Gastrocnemius medialis (tissue), 4 donors: ENCODE results near the gene WDR81. TPM values are rescaled to one million over a fixed set of nuclear protein-coding genes. Genes with fewer than 3 reads are reported as not detected.

ENCODE experiments used
- ATAC-seq, 2 donors: fragments of 150-250 bp; one replicate each; pipeline ENCODE4 v1.9.1; 2016
- DNase-seq, 2 donors: peaks; one replicate each; pipeline ENCODE4 v3.0.0-alpha.2; 2019
- H3K27ac ChIP-seq, 4 donors: fragments of 200-600 bp; sonication (generic); 1 replicate in 1 of 4; 2 replicates in 3 of 4; pipeline ENCODE4 v1.5.1; 2016 to 2018; ENCODE audit warnings: mild to moderate bottlenecking in 2 of 4, moderate library complexity in 1 of 4
- H3K27me3 ChIP-seq, 3 donors: fragments of 200-600 bp; sonication (generic) in 2 of 3; 1 replicate in 1 of 3; 2 replicates in 2 of 3; pipeline versions ENCODE4 v1.5.1 to v1.6.0; 2016 to 2019; ENCODE audit warnings: mild to moderate bottlenecking in 1 of 3, moderate library complexity in 1 of 3
- H3K36me3 ChIP-seq, 2 donors: fragments of 200-600 bp; sonication (generic) in 1 of 2; one replicate each; pipeline ENCODE4 v1.5.1; 2017 to 2018
- H3K4me1 ChIP-seq, 2 donors: fragments of 200-600 bp; sonication (generic) in 1 of 2; one replicate each; pipeline ENCODE4 v1.5.1; 2016 to 2017; ENCODE audit warnings: mild to moderate bottlenecking in 2 of 2
- H3K4me3 ChIP-seq, 4 donors: fragments of 200-600 bp; sonication (generic) in 3 of 4; 1 replicate in 1 of 4; 2 replicates in 3 of 4; pipeline ENCODE4 v1.5.1; 2016 to 2019; ENCODE audit warnings: mild to moderate bottlenecking in 2 of 4
- H3K9me3 ChIP-seq, 3 donors: fragments of 200-600 bp; sonication (generic) in 2 of 3; 1 replicate in 1 of 3; 2 replicates in 2 of 3; pipeline ENCODE4 v1.5.1; 2016 to 2019
- POLR2A ChIP-seq, 2 donors: fragments of 450-650 bp; IDR thresholded peaks; one replicate each; pipeline ENCODE4 v1.6.1; 2017; ENCODE audit warnings: antibody characterized with exemption in 2 of 2, mild to moderate bottlenecking in 2 of 2, moderate library complexity in 2 of 2
- in situ Hi-C, 4 donors: fragments of 200-750 bp; cut with MboI; loops; one replicate each; pipeline versions ENCODE4 v1.15.0 to v1.8.0; 2017; ENCODE audit warnings: low sequenced_read_pairs in 4 of 4
- intact Hi-C: fragments of 100-400 bp; cut with DNase I; formaldehyde crosslinking; loops from one replicate; pipeline ENCODE4 v1.15.1; 2023; ENCODE audit warnings: low total_unique reads
- total RNA-seq, 4 donors: library from RNA; depleted of rRNA; stranded (reverse); fragments of >200 nt; gene quantifications; one replicate each; pipeline versions ENCODE4 v1.1.0 to v1.2.3, GENCODE V29; 2016
- TF ChIP-seq, protein P1 (sequence below), 5 experiments: fragments of 450-650 bp in 3 of 5; fragments of 200-600 bp in 2 of 5; sonication (generic) in 2 of 5; IDR thresholded peaks in 4 of 5; conservative IDR thresholded peaks in 1 of 5; 1 replicate in 4 of 5; 2 replicates in 1 of 5; pipeline ENCODE4 v1.5.1; 2016 to 2019; ENCODE audit warnings: antibody characterized with exemption in 5 of 5, mild to moderate bottlenecking in 3 of 5, moderate library complexity in 3 of 5

The WDR81 gene
- total RNA-seq, 4 donors from 2014 or later: 22.3 to 61.1 (median 42.7) TPM

DNA sequence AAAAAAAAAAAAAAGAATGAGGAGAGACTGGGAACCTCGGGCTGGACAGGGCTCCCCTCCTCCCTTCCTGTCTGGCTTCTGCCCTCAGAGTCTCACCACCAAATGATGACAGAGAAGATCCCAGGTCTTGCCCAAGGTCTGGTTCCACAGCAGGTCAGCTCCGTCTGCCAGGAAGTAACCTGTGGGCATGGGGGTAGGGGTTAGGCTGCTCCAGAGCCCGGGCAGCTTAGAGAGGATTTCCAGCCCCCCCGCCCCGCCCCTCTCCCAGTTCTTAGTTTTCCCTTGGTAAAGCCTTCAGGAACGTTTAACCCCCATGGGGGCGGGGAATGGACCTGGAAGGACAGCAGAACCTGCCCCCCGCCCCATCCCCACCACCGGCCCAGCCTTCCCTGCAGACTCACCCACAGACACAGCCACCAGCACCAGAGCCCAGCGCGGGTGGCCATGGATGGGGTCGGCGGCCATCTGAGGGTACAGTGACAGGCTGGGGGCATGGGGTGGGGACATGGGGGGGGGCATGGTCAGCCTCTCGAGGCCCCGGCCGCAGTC, 15.0 kb upstream of the WDR81 start:
- peaks cover 0 to 29% of the 10 kb centered on the region in 2 donors for H3K36me3 ChIP-seq
- DNase-seq (peak in 1 of 2 donors; percentile 60), ATAC-seq (peak in 1 of 2 donors; percentile 48)
- peaks cover 27 to 47% of the 10 kb centered on the region in 2 donors for H3K4me1 ChIP-seq
- intact Hi-C loops (no loop called here), in situ Hi-C loops (no loop called here)
- H3K4me3 ChIP-seq: peak overlapping the region; percentile 57 to 86 (median 64)
- no peaks in the 10 kb centered on the region for H3K9me3 ChIP-seq
- H3K27ac ChIP-seq: peak overlapping the region; percentile 85 to 100 (median 100)
- no peaks in the 10 kb centered on the region for H3K27me3 ChIP-seq
- TF ChIP-seq, protein P1, sequence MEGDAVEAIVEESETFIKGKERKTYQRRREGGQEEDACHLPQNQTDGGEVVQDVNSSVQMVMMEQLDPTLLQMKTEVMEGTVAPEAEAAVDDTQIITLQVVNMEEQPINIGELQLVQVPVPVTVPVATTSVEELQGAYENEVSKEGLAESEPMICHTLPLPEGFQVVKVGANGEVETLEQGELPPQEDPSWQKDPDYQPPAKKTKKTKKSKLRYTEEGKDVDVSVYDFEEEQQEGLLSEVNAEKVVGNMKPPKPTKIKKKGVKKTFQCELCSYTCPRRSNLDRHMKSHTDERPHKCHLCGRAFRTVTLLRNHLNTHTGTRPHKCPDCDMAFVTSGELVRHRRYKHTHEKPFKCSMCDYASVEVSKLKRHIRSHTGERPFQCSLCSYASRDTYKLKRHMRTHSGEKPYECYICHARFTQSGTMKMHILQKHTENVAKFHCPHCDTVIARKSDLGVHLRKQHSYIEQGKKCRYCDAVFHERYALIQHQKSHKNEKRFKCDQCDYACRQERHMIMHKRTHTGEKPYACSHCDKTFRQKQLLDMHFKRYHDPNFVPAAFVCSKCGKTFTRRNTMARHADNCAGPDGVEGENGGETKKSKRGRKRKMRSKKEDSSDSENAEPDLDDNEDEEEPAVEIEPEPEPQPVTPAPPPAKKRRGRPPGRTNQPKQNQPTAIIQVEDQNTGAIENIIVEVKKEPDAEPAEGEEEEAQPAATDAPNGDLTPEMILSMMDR (IDR thresholded peaks at IDR 0.05 in 4 of 5, conservative IDR thresholded peaks at IDR 0.05 in 1 of 5): no peak
- TF ChIP-seq POLR2A (IDR thresholded peaks at IDR 0.05): no peak

DNA sequence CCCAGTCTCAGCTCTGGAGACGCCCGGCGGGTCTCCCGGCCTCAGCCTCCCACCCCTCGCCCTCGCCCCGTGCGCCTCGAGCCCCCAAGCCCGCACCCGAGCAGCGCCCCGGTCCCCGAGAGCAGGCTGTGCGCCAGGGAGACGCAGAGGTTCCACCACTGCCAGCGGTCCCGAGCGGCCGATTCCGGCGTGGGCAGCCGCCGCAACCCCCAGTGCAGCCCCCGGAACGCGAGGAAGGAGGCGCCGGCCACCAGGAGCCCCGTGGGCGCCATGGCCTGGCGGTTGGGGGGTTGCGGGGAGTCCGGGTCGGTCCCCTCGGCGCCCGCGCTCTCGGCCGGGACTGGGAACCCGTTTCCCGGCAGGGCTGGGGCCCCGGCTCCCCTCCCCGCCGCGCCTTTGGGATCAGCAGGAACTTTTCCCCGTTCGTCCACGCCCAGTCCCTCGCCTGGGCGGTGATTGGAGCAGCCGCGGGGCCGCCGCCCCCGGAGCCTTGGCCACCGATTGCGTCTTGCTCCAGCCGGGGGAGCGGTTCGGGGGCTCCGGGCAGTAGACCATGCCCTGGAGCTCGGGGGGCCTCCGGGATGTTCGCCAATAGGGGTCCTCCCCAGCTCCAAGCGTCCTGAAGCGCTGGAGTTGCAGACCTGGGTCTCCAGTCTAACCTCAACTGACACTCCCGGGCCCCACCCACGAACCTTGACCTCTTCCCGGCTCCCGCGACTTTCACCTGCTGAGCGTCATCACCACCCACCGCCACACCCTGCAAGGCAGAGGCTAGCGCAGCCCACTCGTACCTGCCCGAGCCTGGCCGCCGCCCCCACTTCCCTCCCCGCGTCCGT, 14.3 kb upstream of the WDR81 start, which contains the start of gene TLCD2:
Gene TLCD2, minus strand, starts transcription at position 407 of the 836 bp plus-strand sequence. Its CDS starts 135 bp downstream, at position 272.
- DNase-seq: peak; percentile 56 to 67
- intact Hi-C loops: loop anchor here (1.0 kb wide), 1 partner anchor 26 kb away; the partner anchor contains the start of gene PRPF8
- Histone ChIP-seq H3K27me3 (no peaks in the 10 kb centered on the region), H3K36me3 (peaks cover 0 to 29% of the 10 kb centered on the region in 2 donors), H3K27ac (peak within 1 kb of the TSS; percentile 85 to 100 (median 100)), H3K4me1 (peaks cover 27 to 47% of the 10 kb centered on the region in 2 donors), H3K9me3 (no peaks in the 10 kb centered on the region), H3K4me3 (peak within 1 kb of the TSS; percentile 57 to 86 (median 64))
- in situ Hi-C loops: no loop called here
- peak; percentile 15 to 23 for ATAC-seq
- TF ChIP-seq, protein P1 (IDR thresholded peaks at IDR 0.05 in 4 of 5, conservative IDR thresholded peaks at IDR 0.05 in 1 of 5): no peak
- TF ChIP-seq POLR2A (IDR thresholded peaks at IDR 0.05): peak; percentile 37 to 63

DNA sequence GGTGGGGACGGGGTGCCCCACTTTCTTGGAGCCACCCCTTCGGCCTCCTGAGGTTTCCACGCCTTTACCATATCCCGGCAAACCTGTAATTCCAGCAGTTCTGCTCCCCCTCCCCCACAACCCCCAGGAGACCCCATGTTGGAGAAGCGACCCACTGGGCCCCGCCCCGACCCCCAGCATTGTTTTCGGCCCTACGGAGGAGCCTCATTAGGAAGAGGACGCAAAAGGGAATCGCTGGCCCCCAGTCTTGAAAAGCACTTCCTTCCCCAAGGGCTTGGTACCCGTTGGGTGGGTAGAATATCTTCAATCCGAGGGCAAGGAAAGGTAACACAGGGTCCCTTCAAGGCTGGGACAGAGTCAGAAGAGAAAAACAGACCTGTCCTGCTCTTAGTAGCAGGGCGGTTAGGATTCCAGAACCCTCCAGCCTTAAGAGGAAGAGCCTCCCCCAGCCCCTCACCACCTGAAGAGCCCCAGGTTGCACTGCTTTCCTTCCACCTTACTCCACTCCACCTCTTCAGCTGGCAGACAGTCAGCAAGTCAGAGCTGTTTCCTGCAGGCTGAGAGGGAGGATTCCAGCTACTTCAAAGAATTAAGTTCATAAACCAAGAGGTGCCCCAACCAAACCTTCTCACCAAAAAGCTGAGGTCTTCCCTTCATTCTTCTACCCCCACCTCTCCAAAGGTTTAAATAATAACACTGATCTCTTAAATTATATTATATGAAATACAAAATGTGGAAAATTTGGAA, 13.5 kb upstream of the WDR81 start:
- ATAC-seq (no peak), DNase-seq (no peak)
- no peaks in the 10 kb centered on the region for H3K9me3 ChIP-seq
- H3K4me3 ChIP-seq: peak overlapping the region; percentile 57 to 94 (median 64)
- intact Hi-C loops (loop anchor here (1.0 kb wide), 1 partner anchor 27 kb away; the partner anchor contains the start of gene PRPF8), in situ Hi-C loops (no loop called here)
- no peaks in the 10 kb centered on the region for H3K27me3 ChIP-seq
- H3K27ac ChIP-seq: peak overlapping the region; percentile 85 to 100 (median 100)
- H3K36me3 ChIP-seq: peaks cover 0 to 29% of the 10 kb centered on the region in 2 donors
- H3K4me1 ChIP-seq: peaks cover 27 to 47% of the 10 kb centered on the region in 2 donors
- TF ChIP-seq, protein P1 (IDR thresholded peaks at IDR 0.05 in 4 of 5, conservative IDR thresholded peaks at IDR 0.05 in 1 of 5): no peak
- no peak for TF ChIP-seq POLR2A (IDR thresholded peaks at IDR 0.05)

DNA sequence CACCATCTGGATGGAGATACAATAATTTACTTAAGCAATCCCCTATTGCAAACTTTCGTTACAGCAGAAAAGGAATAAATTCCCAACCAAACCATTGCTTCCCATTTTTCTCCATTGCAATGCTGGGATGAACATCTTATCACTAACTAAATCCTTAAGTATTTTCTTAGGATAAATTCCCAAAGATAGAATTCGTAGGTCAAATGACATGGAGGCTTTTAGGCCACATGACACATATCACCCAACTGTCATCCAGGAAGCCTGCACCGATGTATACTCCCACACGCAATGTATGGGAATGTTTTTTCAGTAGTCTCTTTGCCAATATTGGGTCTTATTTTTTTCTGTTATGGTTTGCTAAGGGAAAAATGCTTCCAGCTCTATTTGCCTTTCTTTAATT, 12.7 kb upstream of the WDR81 start:
- Histone ChIP-seq H3K4me3 (peak overlapping the region in 2 of 4 donors; percentile 2 to 94), H3K4me1 (peaks cover 27 to 47% of the 10 kb centered on the region in 2 donors), H3K27ac (peak overlapping the region; percentile 3 to 100 (median 100)), H3K27me3 (no peaks in the 10 kb centered on the region), H3K9me3 (no peaks in the 10 kb centered on the region), H3K36me3 (peaks cover 0 to 29% of the 10 kb centered on the region in 2 donors)
- DNase-seq: no peak
- ATAC-seq: no peak
- in situ Hi-C loops (no loop called here), intact Hi-C loops (no loop called here)
- no peak for TF ChIP-seq POLR2A (IDR thresholded peaks at IDR 0.05)
- TF ChIP-seq, protein P1 (IDR thresholded peaks at IDR 0.05 in 4 of 5, conservative IDR thresholded peaks at IDR 0.05 in 1 of 5): no peak
